GM18505 (cell line): ENCODE results near the gene MGAT5B.

Experiments
- ATAC-seq: cut with Tn5 transposase; IDR thresholded peaks from one replicate; pipeline ENCODE4 v1.9.1; 2021; ENCODE audit not compliant: unreplicated experiment
- POLR2A ChIP-seq: IDR thresholded peaks from 4 replicates; pipeline ENCODE4 v1.6.1; 2011; ENCODE audit warnings: borderline replicate concordance; ENCODE audit not compliant: insufficient read depth, insufficient read length; ENCODE audit errors: extremely low read depth

Gene MGAT5B

DNA sequence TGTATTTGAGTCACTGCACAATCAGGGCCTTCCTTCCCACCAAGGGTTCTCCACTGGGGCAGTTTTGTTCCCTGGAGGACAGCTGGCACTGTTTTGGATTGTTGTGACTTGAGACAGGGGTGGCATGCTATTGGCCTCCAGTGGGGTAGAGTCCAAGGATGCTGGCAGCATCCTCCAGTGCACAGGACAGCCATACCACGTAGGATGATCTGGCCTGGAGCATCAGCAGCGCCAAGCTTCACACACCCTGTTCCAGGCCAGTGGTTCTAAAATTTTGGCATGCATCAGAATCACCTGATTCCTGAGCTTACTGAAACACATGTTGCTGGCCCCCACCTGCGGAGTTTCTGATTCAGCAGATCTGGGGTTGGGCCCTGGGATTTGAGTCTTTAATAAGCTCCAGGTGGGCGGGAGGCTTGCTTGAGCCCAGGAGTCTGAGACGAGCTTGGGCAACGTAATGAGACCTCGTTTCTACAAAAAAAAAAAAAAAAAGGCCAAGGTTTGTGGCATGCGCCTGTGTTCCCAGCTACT, 83.2 kb downstream of the MGAT5B start:
- no peak for TF ChIP-seq POLR2A
- no peak for ATAC-seq

- no peak for ATAC-seq
- no peak for TF ChIP-seq POLR2A
Observed at GRCh38 chr17:76952402-76952801, 84.2 kb downstream of the MGAT5B start.

GRCh38 chr17:76953066-76953465, 84.9 kb downstream of the MGAT5B start:
- no peak for TF ChIP-seq POLR2A
- no peak for ATAC-seq

- no peak for ATAC-seq
- no peak for TF ChIP-seq POLR2A
Observed at GRCh38 chr17:76953946-76954345, 85.7 kb downstream of the MGAT5B start.

DNA sequence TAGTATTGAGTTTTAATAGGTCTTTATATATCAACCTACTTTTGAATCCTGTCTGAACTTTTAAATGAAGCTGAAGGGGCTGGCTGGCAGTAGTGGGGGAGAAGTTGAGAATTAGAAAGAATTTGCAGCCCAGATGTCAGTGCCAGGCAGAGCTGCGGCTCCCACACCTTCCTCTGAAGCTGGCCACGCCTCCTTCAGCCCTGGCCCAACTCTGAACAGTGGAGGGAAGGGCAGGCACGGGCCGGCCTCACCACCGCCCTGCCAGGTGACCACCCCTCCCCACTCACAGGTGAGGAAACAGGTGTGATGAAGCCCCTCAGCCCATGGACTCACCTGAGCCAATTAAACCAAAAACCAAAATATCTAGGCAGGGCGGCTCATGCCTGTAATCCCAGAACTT, 87.0 kb downstream of the MGAT5B start:
- no peak for TF ChIP-seq POLR2A
- no peak for ATAC-seq

DNA sequence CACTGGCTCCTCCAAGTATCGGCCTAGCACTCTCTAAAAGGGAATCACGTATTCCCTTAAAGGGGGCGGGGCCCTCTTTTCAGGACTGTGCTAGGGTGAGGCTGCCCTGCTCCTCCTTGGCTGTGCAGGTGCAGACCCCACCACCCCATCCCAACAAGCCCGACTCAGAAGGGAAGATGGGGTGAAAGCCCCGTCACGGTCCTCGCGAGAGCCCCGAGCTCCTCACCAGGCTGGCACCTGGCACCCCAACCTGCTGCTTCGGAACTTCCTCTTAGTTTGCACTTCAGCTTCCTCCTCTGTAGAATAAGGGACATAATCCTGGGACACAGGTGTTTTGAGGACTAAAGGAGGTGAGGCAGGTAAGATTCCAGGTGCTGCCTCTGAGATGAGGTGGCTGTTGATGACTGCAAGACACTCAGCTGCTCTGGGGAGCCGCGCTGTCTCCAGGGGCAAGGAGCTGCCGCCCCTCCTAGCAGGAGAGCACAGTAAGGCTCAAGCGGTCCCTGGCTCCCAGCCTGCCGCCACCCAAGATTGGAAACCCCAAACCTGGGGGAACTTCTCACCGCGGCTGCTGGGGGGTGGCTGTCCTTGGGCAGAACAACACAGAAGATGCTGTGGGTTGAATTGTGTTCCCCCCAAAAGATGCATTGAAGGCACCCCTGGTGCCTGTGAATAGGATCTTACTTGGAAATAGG, 88.8 kb downstream of the MGAT5B start:
- ATAC-seq, result no peak

GRCh38 chr17:76957678-76958464, 89.7 kb downstream of the MGAT5B start:
- no peak for ATAC-seq
- TF ChIP-seq POLR2A, result no peak

More for the DNA sequence above, 88.8 kb downstream of the MGAT5B start:
- no peak for TF ChIP-seq POLR2A

GRCh38 chr17:76958974-76959373, 90.8 kb downstream of the MGAT5B start:
- no peak for ATAC-seq
- no peak for TF ChIP-seq POLR2A

DNA sequence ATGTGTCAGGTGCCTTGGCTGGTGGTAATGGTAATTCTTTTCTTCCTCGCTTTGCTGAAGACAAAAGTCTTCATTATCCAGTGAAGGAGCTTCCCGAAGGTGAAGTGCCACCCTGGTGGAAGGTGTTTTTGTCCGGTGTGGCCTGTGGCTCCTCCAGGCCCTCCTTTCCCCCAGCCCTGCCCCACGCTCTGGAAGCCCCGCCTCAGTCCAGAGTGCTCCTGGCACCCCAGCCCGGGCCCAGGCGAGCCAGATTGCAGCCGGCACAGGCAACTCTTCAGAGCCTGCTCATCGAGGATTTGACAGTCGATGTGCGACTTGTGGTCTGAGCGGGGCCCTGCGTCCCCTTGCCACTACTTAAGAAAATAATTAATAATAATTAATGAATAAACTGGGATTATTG, 93.7 kb downstream of the MGAT5B start:
- no peak for ATAC-seq
- TF ChIP-seq POLR2A, result no peak

GRCh38 chr17:76962858-76963257, 94.7 kb downstream of the MGAT5B start:
- ATAC-seq, result no peak
- no peak for TF ChIP-seq POLR2A

DNA sequence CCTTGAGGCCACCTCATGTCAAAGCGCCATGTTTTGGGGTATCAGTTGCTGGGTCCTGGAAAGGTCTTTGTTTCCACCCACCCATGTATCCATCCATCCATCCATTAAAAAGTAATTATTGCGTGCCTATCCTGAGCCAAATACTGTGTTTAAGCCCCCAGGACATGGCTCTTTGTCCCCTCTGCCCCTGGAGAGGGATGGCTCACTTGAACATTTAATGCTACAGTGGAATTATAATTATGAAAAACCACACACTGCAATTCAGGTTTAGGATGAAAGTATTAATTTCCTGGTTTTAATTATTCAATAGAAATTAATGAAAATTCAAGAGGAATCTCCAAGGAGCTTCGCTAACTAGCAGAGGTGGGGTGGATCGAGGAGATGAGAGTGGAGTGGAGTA, 97.8 kb downstream of the MGAT5B start:
- TF ChIP-seq POLR2A, result no peak
- no peak for ATAC-seq

GRCh38 chr17:76966486-76967181, 98.4 kb downstream of the MGAT5B start:
- no peak for ATAC-seq
- no peak for TF ChIP-seq POLR2A

GRCh38 chr17:76967762-76968161, 99.6 kb downstream of the MGAT5B start:
- TF ChIP-seq POLR2A, result no peak
- no peak for ATAC-seq
